ENCODE data around the gene LAMC3.

The LAMC3 gene

GRCh38 chr9:131048820-131049219 is 39.8 kb downstream of the LAMC3 start:
- no peak for DNase-seq

GRCh38 chr9:131049829-131050715 is 41.1 kb downstream of the LAMC3 start:
- no peak for DNase-seq

DNA sequence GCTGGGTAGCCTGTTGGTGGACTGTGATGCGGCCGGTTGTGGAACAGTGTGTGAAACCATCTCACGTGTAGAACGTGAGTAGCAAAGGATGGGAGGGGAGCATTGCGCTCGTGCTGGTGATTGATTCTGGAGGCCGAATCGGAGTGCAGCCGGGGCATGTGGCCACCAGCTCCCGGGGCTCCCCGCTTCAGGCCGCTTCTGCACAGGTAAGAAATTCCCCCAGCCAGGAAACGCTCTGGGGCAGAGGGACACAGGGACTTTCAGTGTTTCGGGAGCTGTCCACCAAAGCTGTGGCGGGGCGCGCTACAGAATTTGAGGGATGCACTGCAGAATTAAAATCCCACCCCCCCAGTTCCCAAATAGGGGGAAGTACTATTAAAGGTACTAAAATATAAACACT is 41.9 kb downstream of the LAMC3 start:
- no peak for DNase-seq

- DNase-seq: no peak
Observed at GRCh38 chr9:131051592-131052517, 42.9 kb downstream of the LAMC3 start.

DNA sequence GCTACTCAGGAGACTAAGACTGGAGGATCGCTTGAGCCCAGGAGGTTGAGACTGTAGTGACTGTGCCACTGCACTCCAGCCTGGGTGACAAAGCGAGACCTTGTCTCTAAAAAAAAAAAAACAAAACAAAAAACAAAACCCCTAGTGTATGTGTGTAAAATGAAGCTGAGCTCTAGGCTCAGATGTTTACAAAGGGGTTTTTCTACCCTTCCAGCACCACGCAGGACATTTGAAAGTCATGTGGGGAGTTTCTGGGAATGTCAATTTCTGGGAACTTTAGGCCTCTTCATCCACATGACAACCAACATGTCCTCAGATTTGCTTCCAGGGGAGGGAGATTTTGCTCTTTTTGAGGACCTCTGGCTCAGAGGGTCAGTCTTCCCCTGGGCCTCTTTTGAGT is 44.9 kb downstream of the LAMC3 start:
- DNase-seq: no peak

GRCh38 chr9:131056781-131057506 is 48.0 kb downstream of the LAMC3 start:
- DNase-seq: no peak

DNA sequence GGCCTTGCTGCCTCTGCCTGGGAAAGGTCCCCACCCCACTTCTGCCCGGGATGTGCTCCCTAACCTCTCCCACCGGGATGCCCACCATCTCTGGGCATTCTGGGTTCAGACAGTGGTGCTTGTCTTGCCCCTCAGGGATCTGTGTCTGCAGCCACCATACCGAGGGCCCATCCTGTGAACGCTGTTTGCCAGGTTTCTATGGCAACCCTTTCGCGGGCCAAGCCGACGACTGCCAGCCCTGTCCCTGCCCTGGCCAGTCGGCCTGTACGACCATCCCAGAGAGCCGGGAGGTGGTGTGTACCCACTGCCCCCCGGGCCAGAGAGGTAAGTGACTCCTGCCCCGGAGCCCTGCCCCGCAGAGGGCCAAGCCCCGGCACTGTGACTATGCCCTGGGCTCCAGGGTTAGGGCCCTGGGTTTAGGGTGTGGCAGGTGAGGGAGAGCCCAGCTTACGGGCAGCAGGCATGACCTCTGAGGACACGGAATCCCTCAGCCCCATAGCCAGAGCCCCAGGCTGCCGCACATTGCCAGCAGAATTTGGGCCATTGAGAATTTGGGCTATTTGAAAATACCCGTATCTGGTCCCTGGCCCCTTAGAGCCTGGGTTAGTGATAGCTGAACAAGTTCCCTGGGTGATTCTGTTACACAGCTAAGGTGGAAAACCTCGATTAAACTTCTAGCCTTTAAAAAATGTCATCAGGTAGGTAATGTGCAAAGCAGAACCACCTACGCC is 52.1 kb downstream of the LAMC3 start:
- no peak for DNase-seq

DNA sequence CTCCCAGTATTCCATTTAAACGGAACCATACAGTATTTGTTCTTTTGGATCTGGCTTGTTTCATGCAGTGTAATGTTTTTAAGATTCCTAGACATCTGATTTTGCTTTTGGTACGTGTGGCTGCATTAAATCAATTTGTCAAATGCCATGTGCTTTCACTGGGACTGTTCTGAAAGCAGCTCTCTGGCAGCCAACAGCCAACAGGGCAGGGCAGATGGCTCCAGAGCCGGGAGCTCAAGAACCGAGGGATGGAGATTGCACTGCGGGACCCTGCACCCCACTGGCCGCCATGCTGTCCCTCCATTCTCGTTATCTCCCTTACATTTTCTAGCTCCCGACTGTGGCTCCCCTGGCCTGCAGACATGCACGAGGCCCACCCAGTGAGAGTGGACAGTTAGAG is 54.0 kb downstream of the LAMC3 start:
- no peak for DNase-seq

GRCh38 chr9:131065599-131065998 is 56.6 kb downstream of the LAMC3 start:
- no peak for DNase-seq

DNA sequence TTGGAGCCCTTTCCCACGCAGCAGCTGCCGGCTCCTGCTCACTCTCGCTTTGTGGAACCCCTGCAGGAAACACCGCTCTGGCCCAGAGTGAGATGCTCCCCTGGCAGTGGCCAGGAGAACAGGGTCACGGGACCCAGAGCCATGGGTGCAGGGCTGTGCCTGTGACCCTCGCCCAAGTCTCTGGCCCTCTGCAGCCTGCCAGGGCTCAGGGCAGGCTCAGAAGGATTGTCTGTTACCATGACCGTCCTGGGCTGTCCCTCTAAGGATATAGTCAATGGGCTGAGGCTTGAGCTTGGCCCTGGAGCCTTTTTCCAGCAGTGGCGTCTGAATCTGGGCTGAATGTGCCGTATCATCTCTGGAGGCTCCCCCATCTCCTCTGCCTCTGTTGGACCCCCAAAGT is 58.7 kb downstream of the LAMC3 start:
- DNase-seq: no peak

DNA sequence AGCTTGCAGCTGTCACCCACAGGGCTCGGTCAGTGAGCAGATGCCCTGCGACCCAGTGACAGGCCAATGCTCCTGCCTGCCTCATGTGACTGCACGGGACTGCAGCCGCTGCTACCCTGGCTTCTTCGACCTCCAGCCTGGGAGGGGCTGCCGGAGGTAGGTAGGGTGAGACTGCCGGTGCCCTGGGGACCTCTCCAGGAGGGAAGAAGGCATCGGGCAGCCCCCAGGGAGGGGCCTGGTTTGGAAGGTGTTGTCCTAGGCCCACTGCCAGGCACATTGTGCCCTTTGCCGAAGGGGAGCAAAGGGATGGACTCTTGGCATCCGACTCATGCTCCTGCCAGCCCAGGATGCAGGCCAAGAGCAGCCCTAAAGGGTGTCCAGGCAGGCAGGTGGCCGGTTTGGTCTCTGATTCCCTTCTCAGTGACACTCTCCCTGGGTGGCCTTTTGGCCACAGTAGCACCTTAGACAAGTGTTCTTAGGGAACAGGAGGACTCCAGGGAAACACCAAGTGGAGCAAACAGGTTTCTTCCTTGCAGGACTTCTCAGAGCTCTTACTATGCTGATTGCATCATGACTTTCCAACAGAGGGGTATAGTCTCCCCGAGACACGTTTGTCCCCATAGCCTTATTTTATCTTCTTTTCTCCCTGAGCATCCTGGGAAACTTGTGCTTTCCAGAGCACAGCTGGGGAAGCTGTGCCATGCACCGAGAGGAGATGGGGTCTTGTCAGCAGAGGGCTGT is 59.3 kb downstream of the LAMC3 start:
- no peak for DNase-seq

DNA sequence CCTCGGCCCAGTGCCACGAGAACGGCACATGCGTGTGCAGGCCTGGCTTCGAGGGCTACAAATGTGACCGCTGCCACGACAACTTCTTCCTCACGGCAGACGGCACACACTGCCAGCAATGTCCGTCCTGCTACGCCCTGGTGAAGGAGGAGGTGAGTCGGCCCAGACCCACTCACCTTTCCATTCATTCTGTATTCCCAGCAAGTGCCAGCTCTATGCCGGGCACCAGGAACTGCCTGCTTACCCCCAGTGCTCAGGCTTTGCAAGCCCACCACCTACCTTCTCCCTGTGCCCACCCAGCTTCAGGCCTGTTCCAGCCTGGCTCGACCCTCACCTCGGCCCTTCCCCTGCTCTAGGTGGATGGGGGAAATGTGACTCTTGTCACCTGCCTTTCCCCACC is 60.7 kb downstream of the LAMC3 start:
- DNase-seq: no peak

GRCh38 chr9:131072107-131072870 is 63.3 kb downstream of the LAMC3 start:
- no peak for DNase-seq

GRCh38 chr9:131072871-131073237 is 63.9 kb downstream of the LAMC3 start:
- DNase-seq: no peak

DNA sequence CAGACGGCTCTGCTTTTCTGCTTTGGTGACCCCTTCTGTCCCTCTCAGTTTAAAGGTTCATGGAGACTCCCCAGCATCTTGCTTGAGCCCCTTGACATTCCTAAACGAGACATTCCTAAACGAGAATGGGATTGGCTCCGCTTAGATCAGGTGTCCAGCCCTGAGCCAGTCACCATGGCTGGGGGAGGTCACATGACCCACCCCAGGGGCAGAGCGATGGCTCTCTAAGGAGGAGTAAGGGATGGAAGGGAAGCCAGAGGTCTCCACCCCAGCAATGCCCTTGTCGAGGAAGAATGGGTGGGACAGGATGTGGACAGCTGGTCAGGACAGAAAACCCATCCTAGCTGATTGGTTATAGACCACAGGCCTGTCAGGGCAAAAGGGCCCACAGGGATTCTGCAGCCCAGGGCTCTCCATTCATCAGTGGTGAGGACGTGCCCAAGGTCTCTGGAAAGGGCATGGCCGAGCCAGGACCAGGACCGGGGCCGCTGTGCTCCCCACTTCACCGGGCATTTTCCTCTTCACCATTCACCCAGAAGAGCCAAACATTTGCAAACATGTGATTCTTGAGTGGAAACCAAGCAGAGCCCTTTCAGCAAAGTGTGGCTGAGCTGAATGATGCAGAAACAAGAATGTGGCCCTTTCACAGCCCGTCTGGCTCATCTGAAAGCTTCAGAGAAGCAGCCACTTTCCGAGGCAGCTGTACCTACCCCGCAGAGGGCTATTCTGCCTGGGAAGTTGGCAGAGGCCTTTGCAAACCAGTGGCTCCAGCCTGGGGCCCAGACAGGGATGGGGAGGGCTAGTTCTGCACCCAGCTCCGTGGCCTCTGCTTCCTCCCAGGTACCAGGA is 67.6 kb downstream of the LAMC3 start:
- no peak for DNase-seq

GRCh38 chr9:131078427-131079366 is 69.7 kb downstream of the LAMC3 start:
- DNase-seq: no peak

GRCh38 chr9:131080589-131080988 is 71.6 kb downstream of the LAMC3 start:
- DNase-seq: no peak

GRCh38 chr9:131081868-131082267 is 72.9 kb downstream of the LAMC3 start:
- DNase-seq: no peak

All from HCEC 1CT (cell line).